OCI-LY7 (cell line): ENCODE results near the gene ENPP7.

Source experiments
- CTCF ChIP-seq: fragments of 200-600 bp; sonication (generic); conservative IDR thresholded peaks from 2 replicates; pipeline ENCODE4 v1.5.1; 2014; ENCODE audit warnings: mild to moderate bottlenecking, antibody characterized with exemption, low read length, moderate library complexity, mixed read lengths
- EZH2phosphoT487 ChIP-seq: fragments of 200-600 bp; sonication (generic); IDR thresholded peaks from 2 replicates; pipeline ENCODE4 v1.6.1; 2018; ENCODE audit warnings: low read depth, borderline replicate concordance, mild to moderate bottlenecking, mixed run types, antibody characterized with exemption, low read length, moderate library complexity, mixed read lengths

DNA sequence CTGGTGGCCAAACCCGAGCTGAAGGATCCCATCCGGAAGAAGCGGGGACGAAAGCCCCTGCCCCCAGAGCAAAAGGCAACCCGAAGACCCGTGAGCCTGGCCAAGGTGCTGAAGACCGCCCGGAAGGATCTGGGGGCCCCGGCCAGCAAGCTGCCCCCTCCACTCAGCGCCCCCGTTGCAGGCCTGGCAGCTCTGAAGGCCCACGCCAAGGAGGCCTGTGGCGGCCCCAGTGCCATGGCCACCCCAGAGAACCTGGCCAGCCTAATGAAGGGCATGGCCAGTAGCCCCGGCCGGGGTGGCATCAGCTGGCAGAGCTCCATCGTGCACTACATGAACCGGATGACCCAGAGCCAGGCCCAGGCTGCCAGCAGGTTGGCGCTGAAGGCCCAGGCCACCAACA lies 53.1 kb downstream of the ENPP7 start:
- TF ChIP-seq CTCF = no peak
- no peak for TF ChIP-seq EZH2phosphoT487
